ENCODE results near the gene C7orf57.

DNA sequence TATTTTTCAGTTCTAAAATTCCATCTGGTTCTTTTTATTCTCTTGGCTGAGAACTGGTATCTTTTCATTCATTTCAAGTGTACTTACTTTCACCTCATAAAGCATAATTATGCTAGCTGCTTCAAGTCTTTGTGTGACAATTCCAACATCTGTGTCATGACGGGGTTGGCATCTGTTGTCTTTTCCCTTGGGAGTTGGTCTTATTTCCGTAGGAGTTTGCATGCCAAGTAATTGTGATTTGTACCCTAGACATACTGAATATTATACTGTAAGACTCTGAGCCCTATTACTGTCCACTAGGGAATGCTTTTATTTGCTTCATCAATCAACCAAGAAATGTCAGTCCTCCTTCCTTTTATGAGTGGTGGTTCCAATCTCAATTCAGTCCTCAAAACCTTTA lies 31.3 kb upstream of the C7orf57 start:
- TF ChIP-seq, protein P1, sequence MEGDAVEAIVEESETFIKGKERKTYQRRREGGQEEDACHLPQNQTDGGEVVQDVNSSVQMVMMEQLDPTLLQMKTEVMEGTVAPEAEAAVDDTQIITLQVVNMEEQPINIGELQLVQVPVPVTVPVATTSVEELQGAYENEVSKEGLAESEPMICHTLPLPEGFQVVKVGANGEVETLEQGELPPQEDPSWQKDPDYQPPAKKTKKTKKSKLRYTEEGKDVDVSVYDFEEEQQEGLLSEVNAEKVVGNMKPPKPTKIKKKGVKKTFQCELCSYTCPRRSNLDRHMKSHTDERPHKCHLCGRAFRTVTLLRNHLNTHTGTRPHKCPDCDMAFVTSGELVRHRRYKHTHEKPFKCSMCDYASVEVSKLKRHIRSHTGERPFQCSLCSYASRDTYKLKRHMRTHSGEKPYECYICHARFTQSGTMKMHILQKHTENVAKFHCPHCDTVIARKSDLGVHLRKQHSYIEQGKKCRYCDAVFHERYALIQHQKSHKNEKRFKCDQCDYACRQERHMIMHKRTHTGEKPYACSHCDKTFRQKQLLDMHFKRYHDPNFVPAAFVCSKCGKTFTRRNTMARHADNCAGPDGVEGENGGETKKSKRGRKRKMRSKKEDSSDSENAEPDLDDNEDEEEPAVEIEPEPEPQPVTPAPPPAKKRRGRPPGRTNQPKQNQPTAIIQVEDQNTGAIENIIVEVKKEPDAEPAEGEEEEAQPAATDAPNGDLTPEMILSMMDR (IDR thresholded peaks at IDR 0.05): no peak
- no peak for TF ChIP-seq ZFX (IDR thresholded peaks at IDR 0.05; ENCODE audit: borderline replicate concordance)
